NCI-H2196 (cell line): ENCODE data around the gene ASAP3.
"Not testable (repeated sequence)": the region's sequence is repeated elsewhere in the genome, so short reads cannot be mapped to it uniquely, and the experiment has no call there.

Source experiments
- DNase-seq: peaks from one replicate; lab custom pipeline; 2025; ENCODE audit not compliant: unreplicated experiment; lab: John Stamatoyannopoulos, UW

ASAP3 gene

GRCh38 chr1:23515905-23516304, 31.9 kb upstream of the ASAP3 start:
- DNase-seq: no peak

- DNase-seq: no peak
Observed at GRCh38 chr1:23514111-23514679, 30.2 kb upstream of the ASAP3 start.

- DNase-seq: no peak
Observed at GRCh38 chr1:23509896-23510295, 25.9 kb upstream of the ASAP3 start.

GRCh38 chr1:23506376-23507107, 22.6 kb upstream of the ASAP3 start:
- DNase-seq: no peak

GRCh38 chr1:23505851-23506250, 21.9 kb upstream of the ASAP3 start:
- DNase-seq: no peak

GRCh38 chr1:23504156-23504555, 20.2 kb upstream of the ASAP3 start:
- not testable (repeated sequence) for DNase-seq

GRCh38 chr1:23502951-23503350, 19.0 kb upstream of the ASAP3 start:
- no peak for DNase-seq

GRCh38 chr1:23500466-23500865, 16.5 kb upstream of the ASAP3 start:
- peak; percentile 42 for DNase-seq

- no peak for DNase-seq
Observed at GRCh38 chr1:23497777-23498439, 13.9 kb upstream of the ASAP3 start.

- no peak for DNase-seq
Observed at GRCh38 chr1:23496490-23497181, 12.7 kb upstream of the ASAP3 start.

GRCh38 chr1:23494836-23495235, 10.9 kb upstream of the ASAP3 start:
- DNase-seq: not testable (repeated sequence)

GRCh38 chr1:23492776-23493175, 8.8 kb upstream of the ASAP3 start:
- not testable (repeated sequence) for DNase-seq

- DNase-seq: no peak
Observed at GRCh38 chr1:23492132-23492720, 8.2 kb upstream of the ASAP3 start.

- DNase-seq: no peak
Observed at GRCh38 chr1:23489842-23490241, 5.9 kb upstream of the ASAP3 start.

- DNase-seq: no peak
Observed at GRCh38 chr1:23485002-23485332, 988 bp upstream of the ASAP3 start.

- peak; percentile 94 for DNase-seq
Observed at GRCh38 chr1:23484253-23485001, 448 bp upstream of the ASAP3 start.

- no peak for DNase-seq
Observed at GRCh38 chr1:23481904-23482303, 2.1 kb downstream of the ASAP3 start.

- no peak for DNase-seq
Observed at GRCh38 chr1:23481026-23481597, 2.9 kb downstream of the ASAP3 start.

- DNase-seq: no peak
Observed at GRCh38 chr1:23480187-23481025, 3.6 kb downstream of the ASAP3 start.

- no peak for DNase-seq
Observed at GRCh38 chr1:23479666-23479941, 4.4 kb downstream of the ASAP3 start.
